ENCODE results near the gene ARMC7. TPM values are rescaled to one million over a fixed set of nuclear protein-coding genes. Genes with fewer than 3 reads are reported as not detected.

The ARMC7 gene
- total and polyA plus RNA-seq, 2 of the 4 experiments (the other 2 are of a cell fraction): 1.8 to 6.9 TPM

GRCh38 chr17:75088465-75089417, 21.0 kb upstream of the ARMC7 start (continued):
- TF ChIP-seq MAFK (IDR thresholded peaks at IDR 0.05; ENCODE audit: low read depth, low read length) (no peak), RFX5 (IDR thresholded peaks at IDR 0.05; ENCODE audit: low read depth, low read length) (no peak)
